Hippocampal formation (tissue), 2 donors: Measurements from ENCODE around the gene UBAC1.
A peak's percentile ranks its signal among the peaks of the same experiment; 100 is the strongest.

Experiments
- DNase-seq, 2 donors: peaks; one replicate each; lab custom pipeline; 2025; lab: John Stamatoyannopoulos, UW

UBAC1 gene

GRCh38 chr9:135993765-135994500 lies 32.8 kb upstream of the UBAC1 start:
- no peak for DNase-seq

- no peak for DNase-seq
These were observed 32.2 kb upstream of the UBAC1 start for GRCh38 chr9:135993409-135993742.

- DNase-seq, result no peak
These were observed 31.6 kb upstream of the UBAC1 start for GRCh38 chr9:135992486-135993408.

GRCh38 chr9:135991771-135992170 lies 30.6 kb upstream of the UBAC1 start:
- no peak for DNase-seq

GRCh38 chr9:135990468-135991429 lies 29.6 kb upstream of the UBAC1 start:
- DNase-seq, result peak in 1 of 2 donors; percentile 46

- DNase-seq, result peak in 1 of 2 donors; percentile 46
These were observed 28.7 kb upstream of the UBAC1 start for GRCh38 chr9:135989722-135990467.

GRCh38 chr9:135989157-135989556 lies 28.0 kb upstream of the UBAC1 start:
- no peak for DNase-seq

- no peak for DNase-seq
These were observed 27.3 kb upstream of the UBAC1 start for GRCh38 chr9:135988493-135988892.

GRCh38 chr9:135987838-135988404 lies 26.7 kb upstream of the UBAC1 start:
- DNase-seq, result no peak

- DNase-seq, result no peak
These were observed 25.4 kb upstream of the UBAC1 start for GRCh38 chr9:135986605-135987004.

GRCh38 chr9:135985889-135986288 lies 24.7 kb upstream of the UBAC1 start:
- no peak for DNase-seq

GRCh38 chr9:135985459-135985774 lies 24.2 kb upstream of the UBAC1 start:
- DNase-seq, result no peak

GRCh38 chr9:135984072-135984710 lies 23.0 kb upstream of the UBAC1 start:
- no peak for DNase-seq

- no peak for DNase-seq
These were observed 22.3 kb upstream of the UBAC1 start for GRCh38 chr9:135983208-135984071.

- no peak for DNase-seq
These were observed 21.5 kb upstream of the UBAC1 start for GRCh38 chr9:135982499-135983207.

- peak; percentile 74 to 82 for DNase-seq
These were observed 19.9 kb upstream of the UBAC1 start for GRCh38 chr9:135980926-135981630.

- DNase-seq, result no peak
These were observed 18.5 kb upstream of the UBAC1 start for GRCh38 chr9:135979547-135980166.
